ENCODE measurements around the gene VTN. TPM values are rescaled to one million over a fixed set of nuclear protein-coding genes. Genes with fewer than 3 reads are reported as not detected.

The VTN gene
- total and polyA plus RNA-seq, 2 experiments from 2014 or later = 0.16 TPM; not detected in 1

GRCh38 chr17:28367641-28368305 is 2.3 kb downstream of the VTN start:
- ATAC-seq (no peak), DNase-seq (ENCODE audit: low spot score) (no peak)
- no peak overlapping the region for H3K4me3 ChIP-seq
- no peaks in the 10 kb centered on the region for H3K9me2 ChIP-seq (ENCODE audit: insufficient read depth)
- H3K4me3 Mint-ChIP-seq = no peak overlapping the region
- H3K4me1 Mint-ChIP-seq = peaks cover 14% of the 10 kb centered on the region
- 0 out of 3 replicates have a peak, but pooled peaks cover 2% of the 10 kb centered on the region for H3K36me3 Mint-ChIP-seq (ENCODE audit: low read depth)
- H3K9me3 Mint-ChIP-seq = no peaks in the 10 kb centered on the region
- H3K27ac Mint-ChIP-seq = no peak overlapping the region
- H3K27me3 ChIP-seq (ENCODE audit: insufficient read depth) = peaks cover 6% of the 10 kb centered on the region
- H3F3A ChIP-seq (replicated peaks; ENCODE audit: low read depth) = no peaks in the 10 kb centered on the region; the same call in 1 of the 2 replicates
- no peak overlapping the region for H3K4me2 ChIP-seq
- H3K27ac ChIP-seq (ENCODE audit: low read depth) = no peak overlapping the region
- no peak for TF ChIP-seq ETS1 (IDR thresholded peaks at IDR 0.05)
- TF ChIP-seq EZH2 (IDR thresholded peaks at IDR 0.05; ENCODE audit: low read depth, unreplicated experiment) = no peak
- TF ChIP-seq ZNF331 (CRISPR knock-in tag; IDR thresholded peaks at IDR 0.05; ENCODE audit: low read depth) = no peak
- no peak for TF ChIP-seq POLR2AphosphoS5 (IDR thresholded peaks at IDR 0.05; ENCODE audit: low read depth)
- TF ChIP-seq NANOG (IDR thresholded peaks at IDR 0.05; ENCODE audit: borderline replicate concordance) = no peak
- TF ChIP-seq ZNF462 (CRISPR knock-in tag; IDR thresholded peaks at IDR 0.05) = no peak
- TF ChIP-seq CREB1 (CRISPR knock-in tag; IDR thresholded peaks at IDR 0.05; ENCODE audit: low read depth) = no peak
- no peak for TF ChIP-seq ZNF114 (CRISPR knock-in tag; IDR thresholded peaks at IDR 0.05)
- TF ChIP-seq REST (IDR thresholded peaks at IDR 0.05; ENCODE audit: unreplicated experiment) = no peak
- no peak for TF ChIP-seq EZH2phosphoT487 (IDR thresholded peaks at IDR 0.05; ENCODE audit: unreplicated experiment)
- no peak for TF ChIP-seq STAT1 (IDR thresholded peaks at IDR 0.05; ENCODE audit: unreplicated experiment)
- TF ChIP-seq JUNB (IDR thresholded peaks at IDR 0.05; ENCODE audit: unreplicated experiment) = no peak
- peaks cover 20% of the 10 kb centered on the region for H3K27me3 Mint-ChIP-seq (ENCODE audit: insufficient read depth, low read depth, poor library complexity)
- H4K20me1 ChIP-seq (replicated peaks; ENCODE audit: insufficient read depth) = 0 out of 2 replicates have a peak, but pooled peaks cover 1% of the 10 kb centered on the region
- H3K36me3 ChIP-seq (ENCODE audit: insufficient read depth) = no peaks in the 10 kb centered on the region
- peaks cover 9% of the 10 kb centered on the region; the same call in 1 of the 2 replicates for H3K4me1 ChIP-seq (ENCODE audit: insufficient read depth)
- no peak overlapping the region for H2AFZ ChIP-seq
- H3K79me2 ChIP-seq (replicated peaks; ENCODE audit: insufficient read depth) = no peaks in the 10 kb centered on the region

Measured in GM23338 (cell line).